GM12878 (cell line): ENCODE results near the gene ACTR2. TPM values are rescaled to one million over a fixed set of nuclear protein-coding genes. Genes with fewer than 3 reads are reported as not detected.

Source experiments
- ATAC-seq: fragments of 200-7000 bp; cut with Tn5 transposase; 3 replicates; pipeline ENCODE4 v1.9.1; 2020; ENCODE audit warnings: mild to moderate bottlenecking, moderate library complexity
- BruUV-seq: library from RNA; stranded (reverse); fragments of 400-500 nt; replicated peaks from 2 replicates; lab custom pipeline; 2021; lab: Mats Ljungman, UMichigan
- CTCF ChIA-PET: fragments of 300-600 bp; sonication (Branson Sonifier 250); formaldehyde crosslinking; extraction: SDS; loops from one replicate; lab custom pipeline; 2021; ENCODE audit warnings: inconsistent platforms; lab: Yijun Ruan, JAX
- POLR2A ChIA-PET: fragments of 350-600 bp; formaldehyde crosslinking; extraction: SDS; loops from one replicate; lab custom pipeline; 2021; ENCODE audit warnings: inconsistent platforms; lab: Charles Lee
- RAD21 ChIA-PET: fragments of 300-600 bp; sonication (Branson Sonifier 250); formaldehyde crosslinking; loops from one replicate; lab custom pipeline; 2023; ENCODE audit warnings: antibody characterized with exemption; ENCODE audit not compliant: unreplicated experiment; lab: Charles Lee
- SMC1A ChIA-PET: fragments of 300-600 bp; sonication (Branson Sonifier 250); formaldehyde crosslinking; loops from one replicate; lab custom pipeline; 2023; ENCODE audit not compliant: unreplicated experiment, uncharacterized antibody; lab: Charles Lee
- DNase-seq: peaks from one replicate; pipeline ENCODE4 v3.0.0-alpha.2; 2011; ENCODE audit warnings: low read depth, low spot score
- FAIRE-seq: peaks from 3 replicates; lab custom pipeline; 2011; peaks lifted over from hg19 to GRCh38; lab: Jason Lieb, UNC
- H2AFZ ChIP-seq: 2 replicates; pipeline ENCODE4 v1.6.0; 2011; ENCODE audit warnings: low read depth, low read length, control low read depth; ENCODE audit not compliant: control insufficient read depth
- H3K27ac ChIP-seq: 2 replicates; pipeline ENCODE4 v1.5.1; 2011; ENCODE audit warnings: control low read depth; ENCODE audit not compliant: control insufficient read depth, insufficient read depth
- H3K27me3 ChIP-seq, 2 experiments: replicated peaks in 1 of 2; 2 replicates each; pipeline versions ENCODE4 v1.6.0 to v1.6.1; 2011; ENCODE audit warnings: low read length in 1 of 2; ENCODE audit not compliant: control insufficient read depth in 2 of 2, insufficient read depth in 2 of 2
- H3K36me3 ChIP-seq, 2 experiments: 2 replicates each; pipeline ENCODE4 v1.5.1; 2011; ENCODE audit warnings: low read length in 1 of 2; ENCODE audit not compliant: control insufficient read depth in 2 of 2, insufficient read depth in 2 of 2
- H3K4me1 ChIP-seq: 2 replicates; pipeline ENCODE4 v1.6.1; 2011; ENCODE audit warnings: mild to moderate bottlenecking, low read length, moderate library complexity, mixed read lengths; ENCODE audit not compliant: control insufficient read depth, insufficient read depth
- H3K4me2 ChIP-seq: 2 replicates; pipeline ENCODE4 v1.6.0; 2011; ENCODE audit warnings: control low read depth; ENCODE audit not compliant: control insufficient read depth, insufficient read depth
- H3K4me3 ChIP-seq: fragments of 200-600 bp; sonication (generic); 2 replicates; pipeline ENCODE4 v1.5.1; 2016
- H3K79me2 ChIP-seq: 2 replicates; pipeline ENCODE4 v1.6.0; 2011; ENCODE audit warnings: low read length; ENCODE audit not compliant: control insufficient read depth, insufficient read depth
- H3K9ac ChIP-seq: 2 replicates; pipeline ENCODE4 v1.8.0; 2011; ENCODE audit warnings: low read length, control low read depth, mixed read lengths; ENCODE audit not compliant: control insufficient read depth, insufficient read depth
- H3K9me3 ChIP-seq: replicated peaks from 3 replicates; pipeline ENCODE4 v1.5.1; 2011; ENCODE audit warnings: mild to moderate bottlenecking, low read length; ENCODE audit not compliant: control insufficient read depth, insufficient read depth
- H4K20me1 ChIP-seq: 2 replicates; pipeline ENCODE4 v1.6.0; 2011; ENCODE audit not compliant: control insufficient read depth, insufficient read depth
- ATF7 ChIP-seq: fragments of 450-650 bp; IDR thresholded peaks from 2 replicates; pipeline ENCODE4 v1.6.1; 2016; ENCODE audit warnings: low read depth, mild to moderate bottlenecking
- BMI1 ChIP-seq: fragments of 450-650 bp; IDR thresholded peaks from 2 replicates; pipeline ENCODE4 v1.6.1; 2016; ENCODE audit warnings: mild to moderate bottlenecking, moderate library complexity, borderline replicate concordance
- ESRRA ChIP-seq: IDR thresholded peaks from 2 replicates; pipeline ENCODE4 v1.6.1; 2012; ENCODE audit warnings: mild to moderate bottlenecking, low read length, improper control_type of control experiment
- GABPA ChIP-seq: IDR thresholded peaks from 2 replicates; pipeline ENCODE4 v1.6.1; 2014; ENCODE audit warnings: antibody characterized with exemption, low read depth, mild to moderate bottlenecking, inconsistent platforms
- IKZF1 ChIP-seq: fragments of 450-650 bp; conservative IDR thresholded peaks from 2 replicates; pipeline ENCODE4 v1.6.1; 2017; ENCODE audit warnings: antibody characterized with exemption, mild to moderate bottlenecking
- KLF5 ChIP-seq: fragments of 450-650 bp; IDR thresholded peaks from 2 replicates; pipeline ENCODE4 v1.6.1; 2014; ENCODE audit warnings: mild to moderate bottlenecking; ENCODE audit not compliant: partially characterized antibody
- NR2C1 ChIP-seq: fragments of 450-650 bp; IDR thresholded peaks from 2 replicates; pipeline ENCODE4 v1.6.1; 2017; ENCODE audit warnings: antibody characterized with exemption, mild to moderate bottlenecking, moderate library complexity
- NR2C2 ChIP-seq: IDR thresholded peaks from 2 replicates; pipeline ENCODE4 v1.6.1; 2011; ENCODE audit warnings: borderline replicate concordance, low read depth; ENCODE audit not compliant: control insufficient read depth, insufficient read length
- PAX5 ChIP-seq: IDR thresholded peaks from 2 replicates; pipeline ENCODE4 v1.6.1; 2011; ENCODE audit warnings: low read depth, low read length, borderline replicate concordance
- PML ChIP-seq: IDR thresholded peaks from 2 replicates; pipeline ENCODE4 v1.6.1; 2012; ENCODE audit warnings: low read length, inconsistent platforms
- PRDM15 ChIP-seq: fragments of 450-650 bp; formaldehyde crosslinking; IDR thresholded peaks from 2 replicates; pipeline ENCODE4 v1.4.0; 2020; ENCODE audit warnings: mild to moderate bottlenecking, moderate library complexity
- RAD51 ChIP-seq: fragments of 450-650 bp; IDR thresholded peaks from 2 replicates; pipeline ENCODE4 v1.6.1; 2016; ENCODE audit warnings: moderate library complexity, mild to moderate bottlenecking, inconsistent platforms
- SMAD1 ChIP-seq: fragments of 450-650 bp; IDR thresholded peaks from 2 replicates; pipeline ENCODE4 v1.6.1; 2018; ENCODE audit warnings: mild to moderate bottlenecking, low read depth; ENCODE audit not compliant: partially characterized antibody
- SPI1 ChIP-seq: IDR thresholded peaks from 2 replicates; pipeline ENCODE4 v1.6.1; 2011; ENCODE audit warnings: low read depth, mild to moderate bottlenecking, low read length, moderate library complexity, borderline replicate concordance; ENCODE audit not compliant: insufficient read depth
- WRNIP1 ChIP-seq: IDR thresholded peaks from 2 replicates; pipeline ENCODE4 v1.6.1; 2011; ENCODE audit warnings: low read depth, low read length, improper control_type of control experiment, borderline replicate concordance
- ZBED1 ChIP-seq: IDR thresholded peaks from 2 replicates; pipeline ENCODE4 v1.6.1; 2016; ENCODE audit warnings: borderline replicate concordance
- ZBTB11 ChIP-seq: fragments of 450-650 bp; formaldehyde crosslinking; IDR thresholded peaks from 2 replicates; pipeline ENCODE4 v1.5.0; 2022; ENCODE audit warnings: mild to moderate bottlenecking, missing genetic modification characterization
- ZNF24 ChIP-seq: fragments of 450-650 bp; IDR thresholded peaks from 2 replicates; pipeline ENCODE4 v1.6.1; 2017; ENCODE audit warnings: antibody characterized with exemption, mild to moderate bottlenecking
- WGBS: methylation state at CpG from one replicate; pipeline ENCODE4 v1.1.6; 2016; ENCODE audit warnings: low lambda C conversion rate; ENCODE audit not compliant: insufficient replicate concordance, insufficient coverage; ENCODE audit errors: missing lambda C conversion rate; 5-methylcytosine and 5-hydroxymethylcytosine counted together
- in situ Hi-C: fragments of 300-500 bp; cut with MboI; formaldehyde crosslinking; loops from 9 replicates; pipeline ENCODE4 v1.14.3; 2018; ENCODE audit warnings: mixed read lengths
- intact Hi-C: fragments of 100-400 bp; cut with micrococcal nuclease; formaldehyde crosslinking; loops from one replicate; pipeline ENCODE4 v1.14.2; 2022; ENCODE audit not compliant: unreplicated experiment
- polyA plus RNA-seq, 11 experiments: library from polyadenylated mRNA; depleted of rRNA in 4 of 11; unstranded in 6 of 11; stranded (reverse) in 5 of 11; fragments of >200 nt; fragmentation: Nextera tagmentation in 4 of 11; fragmentation: Illumina TruSeq in 1 of 11; extraction: Ambion mirVana in 4 of 11; extraction: Trizol in 1 of 11; gene quantifications; 1 replicate in 1 of 11; 2 replicates in 10 of 11; pipeline versions ENCODE4 v1.2.1 to v1.2.3, GENCODE V29; 2011 to 2016; ENCODE audit warnings: inconsistent platforms in 2 of 11, missing spikeins in 2 of 11, low read depth in 1 of 11
- total RNA-seq, 4 experiments: library from RNA; depleted of rRNA in 3 of 4; stranded (reverse); fragments of >200 nt in 3 of 4; fragmentation: Illumina TruSeq in 1 of 4; extraction: Trizol in 1 of 4; gene quantifications; 2 replicates each; pipeline versions ENCODE4 v1.2.1 to v1.2.3, GENCODE V29; 2013 to 2021

The ACTR2 gene
- total and polyA plus RNA-seq, 10 of the 15 experiments (the other 5 are each of a cell fraction or from before 2014, with no cell fraction given), result 94.2 to 401 (median 195) TPM

GRCh38 chr2:65313126-65313953 is 85.7 kb downstream of the ACTR2 start:
- FAIRE-seq, result no peak
- Histone ChIP-seq H2AFZ (no peak overlapping the region), H3K27ac (no peak overlapping the region), H3K4me1 (no peaks in the 10 kb centered on the region), H3K4me3 (no peak overlapping the region), H3K27me3 (no peaks in the 10 kb centered on the region), H3K36me3 (peaks cover 0 to 9% of the 10 kb centered on the region in 2 experiments; a peak in 2 of 4 replicates), H3K4me2 (no peak overlapping the region), H3K9me3 (no peaks in the 10 kb centered on the region; the same call in 2 of the 3 replicates), H3K9ac (no peak overlapping the region), H3K79me2 (no peaks in the 10 kb centered on the region), H4K20me1 (0 out of 2 replicates have a peak, but pooled peaks cover 2% of the 10 kb centered on the region)
- no peak for ATAC-seq
- in situ Hi-C loops (no loop called here), intact Hi-C loops (no loop called here)
- POLR2A ChIA-PET, result no interaction called here
- CTCF ChIA-PET, result no interaction called here
- 90% methylated on average over 52 of the region's 52 CpGs for WGBS
- BruUV-seq, result no TSS peak
- no peak for TF ChIP-seq PAX5
- no peak for TF ChIP-seq SMAD1
- no peak for TF ChIP-seq NR2C2
- TF ChIP-seq SPI1, result no peak
- no peak for TF ChIP-seq PML
- TF ChIP-seq NR2C1, result no peak
- no peak for TF ChIP-seq IKZF1
- no peak for TF ChIP-seq ZNF24
- TF ChIP-seq WRNIP1, result no peak
- TF ChIP-seq KLF5, result no peak
- TF ChIP-seq PRDM15 (CRISPR knock-in tag), result no peak
- no peak for TF ChIP-seq ATF7
- TF ChIP-seq ESRRA, result no peak
- no peak for TF ChIP-seq ZBTB11 (CRISPR knock-in tag)
- no peak for TF ChIP-seq GABPA
- no peak for TF ChIP-seq BMI1
- no peak for TF ChIP-seq RAD51
- no peak for TF ChIP-seq ZBED1
- SMC1A ChIA-PET, result no interaction called here
- RAD21 ChIA-PET, result no interaction called here
- no peak for DNase-seq
